H1 (cell line): ENCODE measurements around the gene CBY1. TPM values are rescaled to one million over a fixed set of nuclear protein-coding genes. Genes with fewer than 3 reads are reported as not detected.
A peak's percentile ranks its signal among the peaks of the same experiment; 100 is the strongest.

Source experiments
- CTCF ChIA-PET: fragments of 300-600 bp; sonication (Branson Sonifier 250); formaldehyde crosslinking; loops from one replicate; lab custom pipeline; 2021; ENCODE audit not compliant: partially characterized antibody; lab: Charles Lee
- POLR2A ChIA-PET: fragments of 300-600 bp; sonication (Branson Sonifier 250); formaldehyde crosslinking; loops from one replicate; lab custom pipeline; 2021; ENCODE audit warnings: inconsistent platforms; ENCODE audit not compliant: partially characterized antibody; lab: Charles Lee
- DNase-seq, 2 experiments: peaks; one replicate each; pipeline versions ENCODE4 v3.0.0 to v3.0.0-alpha.2; 2010 to 2022; ENCODE audit warnings: low spot score in 2 of 2, low read depth in 1 of 2, mixed read lengths in 1 of 2
- FAIRE-seq: peaks from 2 replicates; lab custom pipeline; 2011; peaks lifted over from hg19 to GRCh38; lab: Jason Lieb, UNC
- H2AFZ ChIP-seq: 2 replicates; pipeline ENCODE4 v1.8.1; 2012; ENCODE audit warnings: low read length, inconsistent platforms
- H2AK5ac ChIP-seq: 2 replicates; pipeline ENCODE4 v1.6.1; 2013; ENCODE audit warnings: low read depth, low read length
- H2BK120ac ChIP-seq: replicated peaks from 2 replicates; pipeline ENCODE3; 2013; ENCODE audit warnings: low read depth, low read length, inconsistent platforms
- H2BK12ac ChIP-seq: 2 replicates; pipeline ENCODE4 v1.6.1; 2013; ENCODE audit warnings: low read depth, low read length
- H2BK15ac ChIP-seq: 2 replicates; pipeline ENCODE4 v1.6.1; 2013; ENCODE audit warnings: low read length
- H2BK20ac ChIP-seq: 2 replicates; pipeline ENCODE4 v1.6.1; 2013; ENCODE audit warnings: low read length
- H2BK5ac ChIP-seq: 2 replicates; pipeline ENCODE4 v1.6.1; 2013; ENCODE audit warnings: low read depth, low read length
- H3K14ac ChIP-seq: 2 replicates; pipeline ENCODE4 v1.6.1; 2013; ENCODE audit warnings: inconsistent platforms; ENCODE audit not compliant: insufficient read length
- H3K18ac ChIP-seq: 2 replicates; pipeline ENCODE4 v1.6.1; 2013; ENCODE audit warnings: low read length; ENCODE audit errors: extremely low read depth
- H3K23ac ChIP-seq: 2 replicates; pipeline ENCODE4 v1.6.1; 2013; ENCODE audit warnings: inconsistent platforms; ENCODE audit not compliant: insufficient read length
- H3K23me2 ChIP-seq: 2 replicates; pipeline ENCODE4 v1.6.1; 2013; ENCODE audit warnings: low read depth, low read length
- H3K27ac ChIP-seq: 2 replicates; pipeline ENCODE4 v1.6.1; 2011; ENCODE audit warnings: low read depth, low read length, inconsistent platforms
- H3K27me3 ChIP-seq, 4 experiments: replicated peaks in 1 of 4; 1 replicate in 1 of 4; 2 replicates in 3 of 4; pipeline versions ENCODE4 v1.6.1 to v1.8.1; 2011 to 2013; ENCODE audit warnings: low read length in 3 of 4, mild to moderate bottlenecking in 3 of 4, inconsistent platforms in 2 of 4, mixed read lengths in 2 of 4, moderate library complexity in 1 of 4; ENCODE audit not compliant: control insufficient read depth in 3 of 4, insufficient read depth in 3 of 4; ENCODE audit errors: extremely low read depth in 1 of 4
- H3K36me3 ChIP-seq, 4 experiments: 2 replicates each; pipeline versions ENCODE4 v1.6.1 to v1.8.1; 2011 to 2013; ENCODE audit warnings: mild to moderate bottlenecking in 4 of 4, low read length in 3 of 4, moderate library complexity in 2 of 4, control low read depth in 1 of 4, inconsistent platforms in 1 of 4; ENCODE audit not compliant: insufficient read depth in 4 of 4, control insufficient read depth in 2 of 4
- H3K4ac ChIP-seq: replicated peaks from 2 replicates; pipeline ENCODE3; 2013; ENCODE audit warnings: low read length, low read depth, mixed read lengths, inconsistent platforms; ENCODE audit not compliant: insufficient read length
- H3K4me1 ChIP-seq, 4 experiments: replicated peaks in 1 of 4; 1 replicate in 1 of 4; 2 replicates in 3 of 4; pipeline versions ENCODE4 v1.6.1 to v1.8.1; 2011 to 2013; ENCODE audit warnings: low read length in 3 of 4, inconsistent platforms in 2 of 4, mixed read lengths in 1 of 4; ENCODE audit not compliant: insufficient read depth in 4 of 4, control insufficient read depth in 3 of 4
- H3K4me2 ChIP-seq, 2 experiments: 2 replicates each; pipeline versions ENCODE4 v1.6.1 to v1.8.1; 2011 to 2013; ENCODE audit warnings: low read depth in 2 of 2, low read length in 2 of 2, control low read depth in 1 of 2, inconsistent platforms in 1 of 2, mild to moderate bottlenecking in 1 of 2; ENCODE audit not compliant: insufficient read depth in 1 of 2
- H3K4me3 ChIP-seq, 4 experiments: fragments of 200-600, 300-600 bp in 1 of 4; sonication (generic), shearing (Covaris generic), sonication (Bioruptor Twin) in 1 of 4; 2 replicates each; pipeline versions ENCODE4 v1.5.1 to v1.8.1; 2011 to 2016; ENCODE audit warnings: low read length in 4 of 4, low read depth in 3 of 4, control low read depth in 2 of 4, inconsistent platforms in 2 of 4, mild to moderate bottlenecking in 2 of 4, mixed read lengths in 1 of 4, moderate library complexity in 1 of 4; ENCODE audit not compliant: insufficient read depth in 2 of 4; ENCODE audit errors: extremely low read depth in 1 of 4
- H3K56ac ChIP-seq: replicated peaks from 2 replicates; pipeline ENCODE3; 2013; ENCODE audit warnings: low read depth, mild to moderate bottlenecking, mixed read lengths, low read length, inconsistent platforms; ENCODE audit not compliant: insufficient read length
- H3K79me1 ChIP-seq: 2 replicates; pipeline ENCODE4 v1.6.1; 2013; ENCODE audit warnings: low read depth, low read length, control low read depth
- H3K79me2 ChIP-seq, 2 experiments: 2 replicates each; pipeline versions ENCODE4 v1.6.1 to v1.8.1; 2012 to 2013; ENCODE audit warnings: low read length in 2 of 2, mild to moderate bottlenecking in 2 of 2, inconsistent platforms in 1 of 2; ENCODE audit not compliant: insufficient read depth in 2 of 2, control insufficient read depth in 1 of 2
- H3K9ac ChIP-seq, 4 experiments: replicated peaks in 1 of 4; 1 replicate in 1 of 4; 2 replicates in 3 of 4; pipeline versions ENCODE4 v1.6.1 to v1.8.1; 2011 to 2013; ENCODE audit warnings: low read depth in 3 of 4, low read length in 3 of 4, control low read depth in 2 of 4, mild to moderate bottlenecking in 2 of 4, moderate library complexity in 2 of 4, inconsistent platforms in 1 of 4; ENCODE audit errors: extremely low read depth in 1 of 4
- H3K9me3 ChIP-seq, 2 experiments: 2 replicates each; pipeline versions ENCODE4 v1.6.1 to v1.8.1; 2012 to 2013; ENCODE audit warnings: mild to moderate bottlenecking in 2 of 2, moderate library complexity in 2 of 2, control low read depth in 1 of 2, inconsistent platforms in 1 of 2, low read depth in 1 of 2, low read length in 1 of 2, mixed read lengths in 1 of 2; ENCODE audit not compliant: insufficient read depth in 2 of 2
- H4K20me1 ChIP-seq, 2 experiments: replicated peaks in 1 of 2; 2 replicates each; pipeline versions ENCODE3 to v1.8.1; 2011 to 2013; ENCODE audit warnings: inconsistent platforms in 2 of 2, low read length in 2 of 2, mild to moderate bottlenecking in 1 of 2; ENCODE audit not compliant: insufficient read depth in 2 of 2, control insufficient read depth in 1 of 2
- H4K5ac ChIP-seq: 2 replicates; pipeline ENCODE4 v1.6.1; 2013; ENCODE audit warnings: low read length, low read depth, mixed read lengths, inconsistent platforms; ENCODE audit not compliant: insufficient read length
- H4K8ac ChIP-seq: 2 replicates; pipeline ENCODE4 v1.8.0; 2013; ENCODE audit warnings: mild to moderate bottlenecking, moderate library complexity, low read length, inconsistent platforms; ENCODE audit not compliant: insufficient read depth; ENCODE audit errors: extremely low read depth
- H4K91ac ChIP-seq: replicated peaks from 2 replicates; pipeline ENCODE3; 2013; ENCODE audit warnings: low read length, mixed read lengths, inconsistent platforms; ENCODE audit not compliant: insufficient read length
- BACH1 ChIP-seq: IDR thresholded peaks from 2 replicates; pipeline ENCODE4 v1.6.1; 2012; ENCODE audit warnings: low read length, improper control_type of control experiment
- EZH2 ChIP-seq: fragments of 200-600 bp; sonication (generic); IDR thresholded peaks from 2 replicates; pipeline ENCODE4 v1.7.1; 2012; ENCODE audit warnings: low read depth, mild to moderate bottlenecking, moderate library complexity, low read length, inconsistent platforms; ENCODE audit not compliant: severe bottlenecking
- KDM4A ChIP-seq: IDR thresholded peaks from one replicate; pipeline ENCODE4 v1.7.1; 2012; ENCODE audit warnings: low read depth, mild to moderate bottlenecking, moderate library complexity, low read length, inconsistent platforms; ENCODE audit not compliant: severe bottlenecking
- NRF1 ChIP-seq: IDR thresholded peaks from 2 replicates; pipeline ENCODE4 v1.6.1; 2011; ENCODE audit warnings: mild to moderate bottlenecking, low read depth, low read length, improper control_type of control experiment
- PHF8 ChIP-seq: fragments of 200-600 bp; sonication (generic); conservative IDR thresholded peaks from 2 replicates; pipeline ENCODE4 v1.7.1; 2012; ENCODE audit warnings: low read depth, mild to moderate bottlenecking, inconsistent platforms, low read length, moderate library complexity
- POLR2A ChIP-seq, 2 experiments: IDR thresholded peaks; 1 replicate in 1 of 2; 2 replicates in 1 of 2; pipeline ENCODE4 v1.6.1; 2011; ENCODE audit warnings: low read depth in 2 of 2, low read length in 2 of 2, mild to moderate bottlenecking in 2 of 2; ENCODE audit errors: control extremely low read depth in 1 of 2
- POU5F1 ChIP-seq: IDR thresholded peaks from 2 replicates; pipeline ENCODE4 v1.6.1; 2011; ENCODE audit warnings: low read depth, mild to moderate bottlenecking, low read length, moderate library complexity
- RAD21 ChIP-seq, 2 experiments: IDR thresholded peaks in 1 of 2; conservative IDR thresholded peaks in 1 of 2; 2 replicates each; pipeline ENCODE4 v1.6.1; 2011; ENCODE audit warnings: low read depth in 2 of 2, low read length in 2 of 2, improper control_type of control experiment in 1 of 2, inconsistent platforms in 1 of 2, mild to moderate bottlenecking in 1 of 2, moderate library complexity in 1 of 2
- RFX5 ChIP-seq: IDR thresholded peaks from 2 replicates; pipeline ENCODE4 v1.6.1; 2011; ENCODE audit warnings: low read depth, low read length, improper control_type of control experiment, borderline replicate concordance
- RXRA ChIP-seq: IDR thresholded peaks from 2 replicates; pipeline ENCODE4 v1.6.1; 2011; ENCODE audit warnings: low read depth, mild to moderate bottlenecking, low read length, moderate library complexity; ENCODE audit not compliant: insufficient read depth
- SIN3A ChIP-seq, 2 experiments: IDR thresholded peaks in 1 of 2; conservative IDR thresholded peaks in 1 of 2; 2 replicates each; pipeline ENCODE4 v1.6.1; 2011 to 2012; ENCODE audit warnings: low read length in 2 of 2, improper control_type of control experiment in 1 of 2, low read depth in 1 of 2, mild to moderate bottlenecking in 1 of 2
- SIX5 ChIP-seq: IDR thresholded peaks from 2 replicates; pipeline ENCODE4 v1.6.1; 2011; ENCODE audit warnings: mild to moderate bottlenecking, low read depth, low read length
- SP1 ChIP-seq: IDR thresholded peaks from 2 replicates; pipeline ENCODE4 v1.6.1; 2011; ENCODE audit warnings: low read depth, low read length
- ZNF274 ChIP-seq: IDR thresholded peaks from 2 replicates; pipeline ENCODE4 v1.7.0; 2012; ENCODE audit warnings: low read length, borderline replicate concordance; ENCODE audit errors: extremely low read depth
- WGBS, 2 experiments: shearing (Covaris generic) in 1 of 2; methylation state at CpG; one replicate each; pipeline versions ENCODE4 v1.1.6 to v1.1.7; 2013 to 2015; ENCODE audit warnings: low lambda C conversion rate in 2 of 2, mixed read lengths in 2 of 2, inconsistent platforms in 1 of 2, low coverage in 1 of 2, missing lambda C conversion rate in 1 of 2; ENCODE audit not compliant: insufficient replicate concordance in 2 of 2, insufficient coverage in 1 of 2, insufficient read length in 1 of 2; ENCODE audit errors: extremely low coverage in 1 of 2, missing lambda C conversion rate in 1 of 2; 5-methylcytosine and 5-hydroxymethylcytosine counted together
- polyA plus RNA-seq, 7 experiments: library from polyadenylated mRNA; depleted of rRNA in 3 of 7; stranded (reverse) in 5 of 7; unstranded in 2 of 7; fragments of >200 nt in 5 of 7; fragments of 200-250 nt in 2 of 7; gene quantifications; 1 replicate in 5 of 7; 2 replicates in 1 of 7; 4 replicates in 1 of 7; pipeline versions ENCODE4 v1.2.1 to v1.2.3, GENCODE V29; 2011 to 2013; ENCODE audit warnings: missing spikeins in 2 of 7, mixed read lengths in 2 of 7
- total RNA-seq: library from RNA; stranded (reverse); fragmentation: NEBNext Ultra II Directional; extraction: Animal tissue kit (Norgen Biotek cat#: 25700); gene quantifications from 2 replicates; pipeline ENCODE4 v1.2.1, GENCODE V29; 2021

CBY1 gene
- total and polyA plus RNA-seq, 2 of the 8 experiments (the other 6 are each of a cell fraction or from before 2014, with no cell fraction given): 23.2 to 30.2 TPM

- Histone ChIP-seq H3K4me1 (peaks cover 3 to 11% (median 7%) of the 10 kb centered on the region in 4 experiments; a peak in 6 of 7 replicates), H2BK120ac (no peak overlapping the region), H2BK20ac (no peak overlapping the region), H3K27me3 (no peaks in the 10 kb centered on the region), H3K79me2 (peaks cover 0 to 38% of the 10 kb centered on the region in 2 experiments; a peak in 2 of 4 replicates), H3K9me3 (no peaks in the 10 kb centered on the region), H3K18ac (no peak overlapping the region), H3K56ac (no peak overlapping the region), H3K14ac (no peak overlapping the region), H2AK5ac (no peak overlapping the region), H4K20me1 (peaks cover 0 to 5% of the 10 kb centered on the region in 2 experiments), H3K4me2 (peak overlapping the region; percentile 81 to 96), H4K8ac (no peak overlapping the region), H3K27ac (no peak overlapping the region), H3K36me3 (no peaks in the 10 kb centered on the region; a peak in 2 of 8 replicates), H3K4me3 (peak overlapping the region; percentile 7 to 100 (median 82); a peak in 5 of 8 replicates), H3K23ac (no peak overlapping the region), H3K79me1 (peaks cover 3% of the 10 kb centered on the region; the same call in 1 of the 2 replicates), H2BK12ac (no peak overlapping the region), H3K9ac (peak overlapping the region in 1 of 4 experiments; percentile 65; a peak in 1 of 7 replicates), H4K91ac (no peak overlapping the region), H2AFZ (no peak overlapping the region), H3K4ac (no peak overlapping the region), H2BK15ac (no peak overlapping the region), H4K5ac (no peak overlapping the region), H3K23me2 (peaks cover 10% of the 10 kb centered on the region), H2BK5ac (no peak overlapping the region)
- ChIA-PET POLR2A (interaction anchor here (1.0 to 13.1 kb wide), 6 partner anchors 10 to 39 kb away, joined by 3 to 123 read pairs (median 4); partner anchors contain the start of gene TOMM22), CTCF (interaction anchor here (1.3 to 1.5 kb wide), 3 partner anchors 17 to 647 kb away, joined by 3 to 11 read pairs (median 4); partner anchors contain the start of gene TOMM22)
- 90% methylated on average over 5 of the region's 5 CpGs; no CpG with 5 or more reads in 1 of the 2 experiments for WGBS, 2 experiments
- FAIRE-seq (no peak), DNase-seq (no peak)
- TF ChIP-seq PHF8 (no peak), POU5F1 (no peak), ZNF274 (no peak), RXRA (no peak), POLR2A (IDR thresholded peaks at IDR 0.05; ENCODE audit: control extremely low read depth in 1 of 2, low read depth in 2 of 2, low read length in 2 of 2) (no peak), RAD21 (IDR thresholded peaks at IDR 0.05 in 1 of 2, conservative IDR thresholded peaks at IDR 0.05 in 1 of 2; ENCODE audit: low read depth in 2 of 2, low read length in 2 of 2) (no peak), SIX5 (no peak), NRF1 (no peak), BACH1 (no peak), EZH2 (no peak), SP1 (no peak), SIN3A (conservative IDR thresholded peaks at IDR 0.05 in 1 of 2, IDR thresholded peaks at IDR 0.05 in 1 of 2; ENCODE audit: low read depth in 1 of 2, low read length in 2 of 2) (no peak), RFX5 (no peak), KDM4A (no peak)
Observed at GRCh38 chr22:38699143-38699542, 42.7 kb downstream of the CBY1 start.
